ENCODE results near the gene VSTM2L.

The VSTM2L gene

GRCh38 chr20:37988306-37988954 is 85.5 kb downstream of the VSTM2L start:
- no peak for DNase-seq (ENCODE audit: low spot score)

- DNase-seq (ENCODE audit: low spot score): no peak
Observed at GRCh38 chr20:37989601-37990295, 86.8 kb downstream of the VSTM2L start.

GRCh38 chr20:37990571-37991151 is 87.7 kb downstream of the VSTM2L start:
- DNase-seq (ENCODE audit: low spot score): peak; percentile 27

GRCh38 chr20:37991157-37991866 is 88.4 kb downstream of the VSTM2L start:
- no peak for DNase-seq (ENCODE audit: low spot score)

GRCh38 chr20:37991908-37992307 is 89.0 kb downstream of the VSTM2L start:
- DNase-seq (ENCODE audit: low spot score): no peak

GRCh38 chr20:37992802-37993409 is 90.0 kb downstream of the VSTM2L start:
- DNase-seq (ENCODE audit: low spot score): no peak

GRCh38 chr20:37994512-37994911 is 91.6 kb downstream of the VSTM2L start:
- DNase-seq (ENCODE audit: low spot score): no peak
